Naive thymus-derived CD4-positive, alpha-beta T cell (primary cell): ENCODE data around the gene LMTK2. TPM values are rescaled to one million over a fixed set of nuclear protein-coding genes. Genes with fewer than 3 reads are reported as not detected.

Experiments used
- ATAC-seq: fragments of 150-1000 bp; cut with Tn5 transposase; 2 replicates; pipeline ENCODE4 v1.10.0; 2021; ENCODE audit warnings: mild to moderate bottlenecking, moderate library complexity
- CTCF ChIA-PET: fragments of 350-600 bp; sonication (Branson Sonifier 250); formaldehyde crosslinking; loops from one replicate; lab custom pipeline; 2021; ENCODE audit warnings: antibody characterized with exemption; lab: Charles Lee
- POLR2A ChIA-PET: fragments of 350-600 bp; sonication (Branson Sonifier 250); formaldehyde crosslinking; loops from one replicate; lab custom pipeline; 2021; ENCODE audit warnings: antibody characterized with exemption, inconsistent platforms; lab: Charles Lee
- DNase-seq, 9 donors: peaks; one replicate each; pipeline versions ENCODE4 v3.0.0 to v3.0.0-alpha.2; 2020 to 2022; ENCODE audit warnings: mixed read lengths in 1 of 9
- H3K27ac ChIP-seq: one replicate; pipeline ENCODE4 v1.7.0; 2013; ENCODE audit warnings: mild to moderate bottlenecking, low read depth, low read length, moderate library complexity
- H3K27me3 ChIP-seq, 2 donors: one replicate each; pipeline ENCODE4 v1.7.0; 2013; ENCODE audit warnings: low read length in 2 of 2, mild to moderate bottlenecking in 2 of 2, moderate library complexity in 2 of 2; ENCODE audit not compliant: control insufficient read depth in 2 of 2, insufficient read depth in 2 of 2
- H3K36me3 ChIP-seq, 3 experiments: 1 replicate in 2 of 3; 2 replicates in 1 of 3; pipeline ENCODE4 v1.7.0; 2013; ENCODE audit warnings: low read length in 3 of 3, mild to moderate bottlenecking in 3 of 3, moderate library complexity in 1 of 3; ENCODE audit not compliant: insufficient read depth in 3 of 3, control insufficient read depth in 2 of 3
- H3K4me1 ChIP-seq, 2 donors: one replicate each; pipeline ENCODE4 v1.7.0; 2013; ENCODE audit warnings: low read length in 2 of 2, mild to moderate bottlenecking in 2 of 2, moderate library complexity in 1 of 2; ENCODE audit not compliant: control insufficient read depth in 2 of 2, insufficient read depth in 2 of 2
- H3K4me3 ChIP-seq: 2 replicates; pipeline ENCODE4 v1.7.0; 2013; ENCODE audit warnings: mild to moderate bottlenecking, low read length
- H3K9me3 ChIP-seq, 3 experiments: 1 replicate in 2 of 3; 2 replicates in 1 of 3; pipeline ENCODE4 v1.7.0; 2013; ENCODE audit warnings: low read length in 3 of 3; ENCODE audit not compliant: control insufficient read depth in 2 of 3
- H3K27ac Mint-ChIP-seq, 9 donors: one replicate each; pipeline ENCODE4 v1.8.0; 2020 to 2022; ENCODE audit warnings: mixed read lengths in 9 of 9, mild to moderate bottlenecking in 8 of 9, moderate library complexity in 5 of 9, inconsistent platforms in 2 of 9
- H3K27me3 Mint-ChIP-seq, 5 donors: one replicate each; pipeline ENCODE4 v1.8.0; 2021 to 2022; ENCODE audit warnings: mixed read lengths in 5 of 5, mild to moderate bottlenecking in 1 of 5
- H3K36me3 Mint-ChIP-seq, 5 donors: one replicate each; pipeline ENCODE4 v1.8.0; 2020 to 2022; ENCODE audit warnings: mixed read lengths in 5 of 5, mild to moderate bottlenecking in 3 of 5, inconsistent platforms in 1 of 5
- H3K4me1 Mint-ChIP-seq, 7 donors: one replicate each; pipeline ENCODE4 v1.8.0; 2020 to 2022; ENCODE audit warnings: mixed read lengths in 7 of 7, mild to moderate bottlenecking in 3 of 7, inconsistent platforms in 1 of 7
- H3K4me3 Mint-ChIP-seq, 10 donors: one replicate each; pipeline ENCODE4 v1.8.0; 2020 to 2022; ENCODE audit warnings: mild to moderate bottlenecking in 10 of 10, mixed read lengths in 10 of 10, moderate library complexity in 6 of 10, inconsistent platforms in 2 of 10
- H3K9me3 Mint-ChIP-seq, 11 donors: one replicate each; pipeline ENCODE4 v1.8.0; 2020 to 2022; ENCODE audit warnings: mixed read lengths in 11 of 11, mild to moderate bottlenecking in 4 of 11, inconsistent platforms in 1 of 11, moderate library complexity in 1 of 11
- intact Hi-C, 2 donors: fragments of 100-400 bp; cut with micrococcal nuclease; formaldehyde crosslinking; loops; one replicate each; pipeline ENCODE4 v1.15.1; 2023
- polyA plus RNA-seq, 2 donors: library from polyadenylated mRNA; unstranded; fragments of 300-500 nt; fragmentation: Illumina TruSeq; gene quantifications; one replicate each; pipeline ENCODE4 v1.2.3, GENCODE V29; 2021
- total RNA-seq, 6 experiments: library from RNA in 5 of 6; stranded (reverse) in 5 of 6; gene quantifications; 1 replicate in 5 of 6; 2 replicates in 1 of 6; pipeline ENCODE4 v1.2.3 and lab custom pipeline; 2021 to 2026

Gene LMTK2
- total and polyA plus RNA-seq, 7 experiments from 2014 or later: 2.2 to 29.1 (median 18.1) TPM

DNA sequence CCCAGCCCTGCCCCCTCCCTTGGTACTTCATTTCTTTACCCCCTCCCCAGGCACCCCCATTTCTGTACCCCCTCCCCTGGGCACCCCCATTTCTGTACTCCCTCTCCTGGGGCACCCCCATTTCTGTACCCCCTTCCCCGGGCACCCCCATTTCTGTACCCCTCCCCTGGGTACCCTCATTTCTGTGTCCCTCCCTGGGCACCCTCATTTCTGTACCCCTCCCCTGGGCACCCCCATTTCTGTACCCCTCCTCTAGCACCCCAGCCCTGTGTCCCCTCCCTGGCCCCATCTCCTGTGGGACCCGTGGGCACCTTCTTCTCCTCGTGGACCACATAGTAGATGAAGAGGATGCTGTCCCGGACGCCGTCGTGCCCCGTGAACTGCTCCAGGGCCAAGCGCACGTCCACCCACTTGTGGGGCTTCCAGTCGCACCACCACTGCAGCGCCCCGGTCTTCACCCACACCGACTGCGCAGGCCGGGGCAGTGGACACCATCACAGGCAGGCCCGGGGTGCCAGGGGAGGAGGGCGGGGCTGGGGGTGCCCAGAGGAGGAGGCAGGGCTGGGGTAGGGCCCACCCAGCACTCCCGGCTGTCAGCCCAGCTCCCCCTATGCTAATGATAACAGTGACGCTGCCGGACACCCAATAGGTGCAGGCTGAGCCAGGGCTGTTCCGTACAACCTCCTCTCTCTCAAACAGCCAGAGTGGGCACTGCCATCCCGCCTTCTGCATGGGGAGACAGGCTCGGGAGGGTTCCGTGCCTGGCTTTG lies 125.0 kb downstream of the LMTK2 start:
- H3K36me3 ChIP-seq: peaks cover 0 to 91% (median 18%) of the 10 kb centered on the region in 3 experiments
- peaks cover 0 to 19% (median 3%) of the 10 kb centered on the region in 5 donors for H3K36me3 Mint-ChIP-seq
- no peak overlapping the region for H3K27ac Mint-ChIP-seq
- intact Hi-C loops: no loop called here
- H3K4me1 ChIP-seq: no peaks in the 10 kb centered on the region
- H3K4me1 Mint-ChIP-seq: peaks cover 0 to 4% (median 0%) of the 10 kb centered on the region in 7 donors
- no peaks in the 10 kb centered on the region for H3K27me3 ChIP-seq
- ChIA-PET CTCF (no interaction called here), POLR2A (interaction anchor here (0.9 kb wide), 1 partner anchor 13 kb away, joined by 3 read pairs; no protein-coding TSS in a partner anchor)
- H3K4me3 Mint-ChIP-seq: no peak overlapping the region
- H3K27ac ChIP-seq: no peak overlapping the region
- no peaks in the 10 kb centered on the region for H3K9me3 ChIP-seq
- H3K27me3 Mint-ChIP-seq: no peaks in the 10 kb centered on the region
- H3K4me3 ChIP-seq: no peak overlapping the region
- no peaks in the 10 kb centered on the region for H3K9me3 Mint-ChIP-seq
- DNase-seq (no peak), ATAC-seq (peak; percentile 6)

DNA sequence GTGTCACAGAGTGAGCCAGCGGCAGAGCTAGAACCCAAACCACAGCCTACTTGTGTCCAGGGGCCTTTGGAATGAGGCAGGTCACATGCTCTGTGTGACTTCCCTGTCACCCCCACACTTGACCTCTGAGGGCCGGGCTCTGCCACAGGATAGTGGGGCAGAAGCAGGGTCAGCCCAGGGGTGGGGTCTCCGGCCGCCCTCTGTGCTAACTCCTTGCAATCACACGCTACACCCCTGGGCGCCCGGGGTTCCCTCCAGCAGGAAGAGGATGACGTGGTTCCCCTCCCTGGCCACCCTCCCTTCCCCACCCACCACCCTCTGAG lies 125.6 kb downstream of the LMTK2 start:
- intact Hi-C loops: no loop called here
- Histone ChIP-seq H3K4me3 (no peak overlapping the region), H3K4me1 (no peaks in the 10 kb centered on the region), H3K27me3 (no peaks in the 10 kb centered on the region), H3K36me3 (peaks cover 0 to 92% (median 18%) of the 10 kb centered on the region in 3 experiments), H3K27ac (no peak overlapping the region), H3K9me3 (no peaks in the 10 kb centered on the region)
- ATAC-seq (no peak), DNase-seq (no peak)
- peaks cover 0 to 19% (median 3%) of the 10 kb centered on the region in 5 donors for H3K36me3 Mint-ChIP-seq
- H3K27me3 Mint-ChIP-seq: no peaks in the 10 kb centered on the region
- H3K4me1 Mint-ChIP-seq: peaks cover 0 to 4% (median 0%) of the 10 kb centered on the region in 7 donors
- H3K9me3 Mint-ChIP-seq: no peaks in the 10 kb centered on the region
- ChIA-PET POLR2A (interaction anchor here (0.9 kb wide), 1 partner anchor 13 kb away, joined by 3 read pairs; no protein-coding TSS in a partner anchor), CTCF (no interaction called here)
- H3K27ac Mint-ChIP-seq: no peak overlapping the region
- H3K4me3 Mint-ChIP-seq: no peak overlapping the region

DNA sequence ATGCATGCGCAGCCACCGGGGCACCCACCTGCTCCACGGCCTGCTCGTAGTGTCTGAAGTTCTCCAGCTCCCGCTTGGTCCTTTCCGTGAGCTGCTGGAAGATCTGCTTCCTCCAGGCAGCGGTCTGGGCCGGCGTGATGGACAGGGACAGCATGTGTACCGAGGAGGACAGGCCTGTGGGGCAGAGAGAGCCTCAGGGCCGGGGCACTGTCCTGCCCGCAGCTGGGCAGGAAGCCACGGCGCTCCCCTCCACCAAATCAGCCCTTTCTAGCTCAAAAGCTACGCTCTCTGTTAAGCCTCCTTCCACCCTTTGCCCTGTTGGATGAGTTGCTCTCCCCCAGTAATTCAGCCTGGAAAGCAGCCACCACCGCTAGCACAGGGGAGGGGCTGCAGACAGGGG lies 126.1 kb downstream of the LMTK2 start:
- no peak for DNase-seq
- Histone ChIP-seq H3K4me1 (no peaks in the 10 kb centered on the region), H3K36me3 (peaks cover 0 to 90% (median 17%) of the 10 kb centered on the region in 3 experiments), H3K4me3 (no peak overlapping the region), H3K27me3 (no peaks in the 10 kb centered on the region), H3K27ac (no peak overlapping the region), H3K9me3 (no peaks in the 10 kb centered on the region)
- H3K27ac Mint-ChIP-seq: no peak overlapping the region
- H3K4me1 Mint-ChIP-seq: peaks cover 0 to 4% (median 0%) of the 10 kb centered on the region in 7 donors
- no peaks in the 10 kb centered on the region for H3K27me3 Mint-ChIP-seq
- ChIA-PET POLR2A (interaction anchor here (0.9 kb wide), 1 partner anchor 12 kb away, joined by 3 read pairs; no protein-coding TSS in a partner anchor), CTCF (no interaction called here)
- H3K36me3 Mint-ChIP-seq: peaks cover 0 to 18% (median 2%) of the 10 kb centered on the region in 5 donors
- H3K9me3 Mint-ChIP-seq: no peaks in the 10 kb centered on the region
- no peak overlapping the region for H3K4me3 Mint-ChIP-seq
- ATAC-seq: no peak
- intact Hi-C loops: no loop called here

DNA sequence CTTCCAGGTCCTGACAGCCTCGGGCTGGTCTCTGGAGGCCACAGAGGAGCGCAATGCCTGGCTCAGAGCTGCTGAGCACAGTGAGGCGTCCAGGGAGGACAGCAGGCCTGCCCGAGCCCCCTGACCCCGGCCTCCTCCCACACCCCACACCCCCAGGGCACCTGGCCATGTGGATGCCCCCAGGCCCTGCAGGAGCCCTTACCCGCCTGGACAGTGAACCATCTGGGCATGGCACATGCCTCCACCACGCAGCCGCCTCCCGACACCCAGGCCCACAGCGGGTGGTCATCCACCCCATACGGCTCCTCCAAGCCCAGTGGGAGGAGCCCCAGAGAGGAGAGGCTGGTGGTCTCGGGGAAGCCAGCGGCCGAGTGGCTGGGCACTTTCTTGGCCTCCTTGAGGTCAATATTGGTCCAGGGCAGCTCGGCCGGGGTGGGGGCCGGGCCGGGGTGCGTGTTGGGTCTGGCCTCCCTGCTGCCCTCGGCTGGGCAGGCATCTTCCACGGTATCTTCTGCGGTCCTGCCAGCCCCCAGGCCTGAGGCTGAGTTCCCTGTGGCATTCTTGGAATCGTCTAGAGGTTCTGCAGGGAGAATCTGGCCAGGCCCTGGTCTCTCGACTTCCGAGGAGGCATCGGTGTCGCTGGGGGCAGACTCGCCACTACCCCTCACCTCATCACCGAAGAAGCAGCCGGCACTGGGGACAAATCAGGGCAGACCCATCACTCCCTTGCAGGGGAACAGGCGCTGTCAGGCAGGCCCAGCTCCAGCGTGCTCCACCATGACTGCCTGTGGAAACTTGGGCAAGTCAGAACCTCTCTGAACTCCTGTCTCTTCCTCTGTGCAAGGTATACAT lies 126.8 kb downstream of the LMTK2 start:
- DNase-seq (no peak), ATAC-seq (no peak)
- Histone ChIP-seq H3K27me3 (no peaks in the 10 kb centered on the region), H3K9me3 (no peaks in the 10 kb centered on the region), H3K4me1 (no peaks in the 10 kb centered on the region), H3K4me3 (no peak overlapping the region), H3K27ac (no peak overlapping the region), H3K36me3 (peaks cover 0 to 90% (median 15%) of the 10 kb centered on the region in 3 experiments)
- ChIA-PET CTCF (no interaction called here), POLR2A (interaction anchor here (1.1 to 4.3 kb wide), 2 partner anchors 10 to 18 kb away, joined by 3 to 22 read pairs; no protein-coding TSS in a partner anchor)
- H3K36me3 Mint-ChIP-seq: peaks cover 0 to 18% (median 1%) of the 10 kb centered on the region in 5 donors
- no peaks in the 10 kb centered on the region for H3K27me3 Mint-ChIP-seq
- no peaks in the 10 kb centered on the region for H3K9me3 Mint-ChIP-seq
- peaks cover 0 to 4% (median 0%) of the 10 kb centered on the region in 7 donors for H3K4me1 Mint-ChIP-seq
- peak overlapping the region in 1 of 9 donors; percentile 22 for H3K27ac Mint-ChIP-seq
- intact Hi-C loops: no loop called here
- H3K4me3 Mint-ChIP-seq: no peak overlapping the region

DNA sequence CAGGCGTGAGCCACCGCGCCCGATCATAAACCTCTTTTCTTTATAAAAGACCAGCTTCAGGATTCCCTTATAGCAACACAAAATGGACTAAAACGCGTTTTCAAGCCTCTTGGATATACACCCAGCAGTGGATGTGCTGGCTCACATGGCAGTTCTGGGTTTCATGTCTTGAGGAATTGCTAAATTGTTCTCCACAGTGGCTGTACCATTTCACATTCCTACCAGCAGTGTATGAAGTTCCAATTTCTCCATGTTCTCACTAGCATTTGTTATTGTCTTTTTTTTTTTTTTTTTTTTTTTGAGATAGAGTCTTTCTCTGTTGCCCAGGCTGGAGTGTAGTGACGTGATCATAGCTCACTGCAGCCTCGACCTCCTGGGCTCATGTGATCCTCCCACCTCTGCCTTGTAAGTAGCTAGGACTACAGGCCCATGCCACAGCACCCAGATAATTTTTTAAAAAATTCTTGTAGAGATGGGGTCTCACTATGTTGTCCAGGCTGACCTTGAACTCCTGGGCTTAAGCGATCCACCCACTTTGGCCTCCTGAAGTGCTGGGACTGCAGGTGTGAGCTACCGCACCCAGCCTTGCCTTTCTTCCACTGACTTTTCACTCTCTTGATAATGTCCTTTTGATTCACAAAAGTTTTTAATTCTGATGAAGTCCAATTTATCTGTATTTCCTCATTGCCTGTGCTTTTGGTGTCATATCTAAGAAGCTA lies 127.9 kb downstream of the LMTK2 start:
- ChIA-PET CTCF (no interaction called here), POLR2A (interaction anchor here (1.1 to 4.3 kb wide), 3 partner anchors 11 to 16 kb away, joined by 3 to 22 read pairs (median 3); no protein-coding TSS in a partner anchor)
- Histone ChIP-seq H3K4me3 (no peak overlapping the region), H3K36me3 (peaks cover 0 to 90% (median 15%) of the 10 kb centered on the region in 3 experiments), H3K27me3 (no peaks in the 10 kb centered on the region), H3K9me3 (no peaks in the 10 kb centered on the region), H3K4me1 (no peaks in the 10 kb centered on the region), H3K27ac (no peak overlapping the region)
- Mint-ChIP-seq H3K36me3 (peaks cover 3 to 27% (median 6%) of the 10 kb centered on the region in 5 donors), H3K4me3 (no peak overlapping the region), H3K27me3 (no peaks in the 10 kb centered on the region), H3K4me1 (peaks cover 0 to 4% (median 0%) of the 10 kb centered on the region in 7 donors), H3K27ac (peak overlapping the region in 2 of 9 donors; percentile 22 to 61), H3K9me3 (no peaks in the 10 kb centered on the region)
- intact Hi-C loops: no loop called here
- ATAC-seq: no peak
- no peak for DNase-seq

- Mint-ChIP-seq H3K36me3 (peaks cover 3 to 31% (median 9%) of the 10 kb centered on the region in 5 donors), H3K4me1 (peaks cover 0 to 4% (median 0%) of the 10 kb centered on the region in 7 donors), H3K4me3 (no peak overlapping the region), H3K9me3 (no peaks in the 10 kb centered on the region), H3K27ac (no peak overlapping the region), H3K27me3 (no peaks in the 10 kb centered on the region)
- no peaks in the 10 kb centered on the region for H3K27me3 ChIP-seq
- H3K4me3 ChIP-seq: no peak overlapping the region
- peaks cover 0 to 90% (median 15%) of the 10 kb centered on the region in 3 experiments for H3K36me3 ChIP-seq
- no peak overlapping the region for H3K27ac ChIP-seq
- DNase-seq: no peak
- no peaks in the 10 kb centered on the region for H3K4me1 ChIP-seq
- intact Hi-C loops: no loop called here
- ATAC-seq: no peak
- H3K9me3 ChIP-seq: no peaks in the 10 kb centered on the region
- CTCF ChIA-PET: no interaction called here
- POLR2A ChIA-PET: interaction anchor here (1.1 to 4.3 kb wide), 2 partner anchors 12 to 15 kb away, joined by 3 to 22 read pairs; no protein-coding TSS in a partner anchor
Measured at GRCh38 chr7:98235901-98236300, 129.2 kb downstream of the LMTK2 start.
